ENCODE results near the gene SPTBN1. TPM values are rescaled to one million over a fixed set of nuclear protein-coding genes. Genes with fewer than 3 reads are reported as not detected.

The SPTBN1 gene
- total RNA-seq, 4 donors from 2014 or later: 65.0 to 217 (median 85.3) TPM

DNA sequence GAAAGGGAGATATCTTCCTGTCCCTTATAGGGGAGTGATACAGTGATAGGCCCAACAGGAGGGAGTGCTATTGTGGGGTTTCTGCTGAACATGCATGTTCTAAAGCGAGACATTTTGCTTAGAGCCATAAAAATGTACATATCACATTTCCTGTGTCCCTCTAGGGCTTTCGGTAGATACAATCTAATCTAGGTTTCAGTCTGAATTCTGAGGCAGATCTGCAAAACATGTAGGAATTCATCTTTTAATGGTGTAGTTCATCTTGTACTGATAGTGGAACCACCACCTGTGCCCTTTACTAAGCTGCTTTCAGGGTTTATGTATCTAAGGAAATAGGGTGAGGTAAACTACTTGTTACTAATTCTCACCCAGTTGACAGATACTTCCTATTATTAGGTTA, 73.8 kb downstream of the SPTBN1 start:
- TF ChIP-seq POLR2A (IDR thresholded peaks at IDR 0.05): no peak
- TF ChIP-seq, protein P1, sequence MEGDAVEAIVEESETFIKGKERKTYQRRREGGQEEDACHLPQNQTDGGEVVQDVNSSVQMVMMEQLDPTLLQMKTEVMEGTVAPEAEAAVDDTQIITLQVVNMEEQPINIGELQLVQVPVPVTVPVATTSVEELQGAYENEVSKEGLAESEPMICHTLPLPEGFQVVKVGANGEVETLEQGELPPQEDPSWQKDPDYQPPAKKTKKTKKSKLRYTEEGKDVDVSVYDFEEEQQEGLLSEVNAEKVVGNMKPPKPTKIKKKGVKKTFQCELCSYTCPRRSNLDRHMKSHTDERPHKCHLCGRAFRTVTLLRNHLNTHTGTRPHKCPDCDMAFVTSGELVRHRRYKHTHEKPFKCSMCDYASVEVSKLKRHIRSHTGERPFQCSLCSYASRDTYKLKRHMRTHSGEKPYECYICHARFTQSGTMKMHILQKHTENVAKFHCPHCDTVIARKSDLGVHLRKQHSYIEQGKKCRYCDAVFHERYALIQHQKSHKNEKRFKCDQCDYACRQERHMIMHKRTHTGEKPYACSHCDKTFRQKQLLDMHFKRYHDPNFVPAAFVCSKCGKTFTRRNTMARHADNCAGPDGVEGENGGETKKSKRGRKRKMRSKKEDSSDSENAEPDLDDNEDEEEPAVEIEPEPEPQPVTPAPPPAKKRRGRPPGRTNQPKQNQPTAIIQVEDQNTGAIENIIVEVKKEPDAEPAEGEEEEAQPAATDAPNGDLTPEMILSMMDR (IDR thresholded peaks at IDR 0.05): no peak
- H3K4me3 ChIP-seq: no peak overlapping the region
- no peak for DNase-seq
- H3K36me3 ChIP-seq: peaks cover 0 to 19% (median 0%) of the 10 kb centered on the region in 3 donors
- intact Hi-C loops (cut with DNase I): loop anchor here (10.0 kb wide), 3 partner anchors 115 to 305 kb away; no protein-coding TSS in a partner anchor
- H3K27ac ChIP-seq: no peak overlapping the region
- H3K27me3 ChIP-seq: no peaks in the 10 kb centered on the region
- WGBS, 2 donors: 80 to 90% methylated on average over 2 of the region's 2 CpGs
- peaks cover 0 to 38% (median 18%) of the 10 kb centered on the region in 3 donors for H3K4me1 ChIP-seq
- no peaks in the 10 kb centered on the region for H3K9me3 ChIP-seq

DNA sequence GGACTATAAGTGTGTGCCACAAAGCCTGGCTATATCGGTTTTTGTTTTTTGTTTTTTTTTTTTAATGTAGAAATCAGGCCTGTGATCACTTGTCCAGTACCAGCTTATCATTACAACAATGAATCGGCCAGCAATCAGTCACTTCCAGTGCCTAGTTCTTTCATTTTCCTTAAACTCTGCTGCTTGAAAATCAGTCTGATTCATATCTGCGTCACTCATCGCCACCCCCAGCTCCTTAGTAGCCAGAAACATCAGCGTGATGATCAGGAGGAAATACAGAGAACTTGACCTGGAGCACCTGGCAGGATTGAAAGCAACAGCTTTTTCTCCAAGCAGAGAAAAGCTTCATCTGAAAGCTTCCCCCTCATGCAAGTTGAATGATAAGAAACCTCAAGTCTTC, 75.4 kb downstream of the SPTBN1 start:
- no peak for DNase-seq
- H3K4me1 ChIP-seq: peaks cover 0 to 33% (median 15%) of the 10 kb centered on the region in 3 donors
- intact Hi-C loops (cut with DNase I): no loop called here
- H3K27me3 ChIP-seq: no peaks in the 10 kb centered on the region
- TF ChIP-seq, protein P1 (IDR thresholded peaks at IDR 0.05): no peak
- no peak for TF ChIP-seq POLR2A (IDR thresholded peaks at IDR 0.05)
- no peak overlapping the region for H3K4me3 ChIP-seq
- H3K36me3 ChIP-seq: peaks cover 0 to 19% (median 0%) of the 10 kb centered on the region in 3 donors
- H3K27ac ChIP-seq: peak overlapping the region in 1 of 4 donors; percentile 6
- H3K9me3 ChIP-seq: no peaks in the 10 kb centered on the region
- WGBS, 2 donors: 24 to 34% methylated on average over 5 of the region's 5 CpGs

DNA sequence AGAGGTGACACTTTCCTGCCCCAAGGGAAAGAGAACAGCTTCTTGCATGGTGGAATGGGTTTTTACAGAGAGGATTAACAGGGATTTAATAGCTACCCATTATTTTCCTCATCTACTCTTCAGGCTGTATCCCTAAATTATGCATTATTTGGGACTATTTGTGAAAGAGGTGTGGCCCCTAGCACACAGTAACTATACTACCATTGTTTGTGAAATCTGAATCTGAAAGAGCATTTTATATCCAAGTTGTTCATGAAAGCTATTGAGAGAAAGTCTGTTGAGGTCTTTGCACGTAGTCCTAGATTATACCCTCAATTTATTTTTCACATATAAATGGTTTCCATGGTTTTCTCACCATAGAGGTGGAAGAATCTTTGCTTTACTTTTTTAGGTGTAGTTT, 78.1 kb downstream of the SPTBN1 start:
- intact Hi-C loops (cut with DNase I): no loop called here
- 71 to 95% methylated on average over 1 of the region's 1 CpG for WGBS, 2 donors
- TF ChIP-seq POLR2A (IDR thresholded peaks at IDR 0.05): no peak
- TF ChIP-seq, protein P1 (IDR thresholded peaks at IDR 0.05): no peak
- Histone ChIP-seq H3K27me3 (no peaks in the 10 kb centered on the region), H3K9me3 (no peaks in the 10 kb centered on the region), H3K27ac (peak overlapping the region in 1 of 4 donors; percentile 58), H3K4me3 (no peak overlapping the region), H3K4me1 (peaks cover 0 to 33% (median 15%) of the 10 kb centered on the region in 3 donors), H3K36me3 (peaks cover 0 to 3% (median 0%) of the 10 kb centered on the region in 3 donors)
- no peak for DNase-seq

DNA sequence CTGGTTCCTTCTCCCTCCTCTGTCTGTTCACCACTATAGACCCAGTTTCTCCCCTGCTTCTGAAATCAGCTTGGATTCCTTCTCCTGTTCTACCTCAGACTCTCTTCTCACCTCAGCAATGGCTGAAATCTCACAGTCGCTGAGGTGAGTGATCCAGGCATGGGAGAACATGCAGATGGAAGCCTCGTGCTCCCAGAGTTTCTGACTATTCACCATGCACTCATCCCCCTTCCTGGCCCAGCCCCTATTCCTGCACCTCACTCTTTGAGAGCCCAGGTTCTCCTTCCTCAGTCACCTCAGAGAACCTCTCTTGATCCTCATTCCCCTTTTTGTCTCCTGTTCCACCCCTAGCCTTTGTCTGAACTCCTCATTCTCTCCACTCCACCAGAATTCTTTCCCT, 78.5 kb downstream of the SPTBN1 start:
- Histone ChIP-seq H3K9me3 (no peaks in the 10 kb centered on the region), H3K4me1 (peaks cover 0 to 33% (median 15%) of the 10 kb centered on the region in 3 donors), H3K4me3 (no peak overlapping the region), H3K27me3 (no peaks in the 10 kb centered on the region), H3K36me3 (no peaks in the 10 kb centered on the region), H3K27ac (no peak overlapping the region)
- intact Hi-C loops (cut with DNase I): no loop called here
- 43 to 53% methylated on average over 2 of the region's 2 CpGs for WGBS, 2 donors
- no peak for DNase-seq
- TF ChIP-seq, protein P1 (IDR thresholded peaks at IDR 0.05): no peak
- no peak for TF ChIP-seq POLR2A (IDR thresholded peaks at IDR 0.05)

DNA sequence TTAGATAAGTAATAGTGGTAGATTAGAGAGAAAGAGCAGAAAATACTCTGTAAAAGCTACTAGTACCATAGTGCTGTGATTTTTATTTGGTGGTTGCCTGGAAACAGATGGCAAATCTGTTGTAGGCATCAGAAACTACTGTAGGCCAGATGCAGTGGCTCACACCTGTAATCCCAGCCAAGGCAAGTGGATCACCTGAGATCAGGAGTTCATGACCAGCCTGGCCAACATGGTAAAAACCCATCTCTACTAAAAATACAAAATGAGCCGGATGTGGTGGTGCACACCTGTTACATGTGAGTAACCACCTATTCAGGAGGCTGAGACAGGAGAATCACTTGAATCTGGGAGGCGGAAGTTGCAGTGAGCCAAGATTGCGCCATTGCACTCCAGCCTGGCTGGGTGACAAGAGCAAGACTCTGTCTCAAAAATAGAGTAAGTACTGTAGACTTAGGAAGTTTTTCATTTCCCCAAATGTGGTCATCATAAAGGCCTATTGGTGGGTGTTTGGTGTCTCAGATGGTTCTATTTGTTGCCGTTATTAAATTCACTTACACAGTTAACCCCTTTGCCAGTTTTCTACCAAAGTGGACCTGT, 79.6 kb downstream of the SPTBN1 start:
- no peak for DNase-seq
- no peaks in the 10 kb centered on the region for H3K36me3 ChIP-seq
- no peaks in the 10 kb centered on the region for H3K9me3 ChIP-seq
- peaks cover 0 to 37% (median 15%) of the 10 kb centered on the region in 3 donors for H3K4me1 ChIP-seq
- intact Hi-C loops (cut with DNase I): no loop called here
- no peak overlapping the region for H3K27ac ChIP-seq
- 70 to 79% methylated on average over 4 of the region's 4 CpGs for WGBS, 2 donors
- no peaks in the 10 kb centered on the region for H3K27me3 ChIP-seq
- no peak for TF ChIP-seq POLR2A (IDR thresholded peaks at IDR 0.05)
- no peak overlapping the region for H3K4me3 ChIP-seq
